Measurements from ENCODE around the gene ADCK1. TPM values are rescaled to one million over a fixed set of nuclear protein-coding genes. Genes with fewer than 3 reads are reported as not detected.
A peak's percentile ranks its signal among the peaks of the same experiment; 100 is the strongest.
"Not testable (repeated sequence)": the region's sequence is repeated elsewhere in the genome, so short reads cannot be mapped to it uniquely, and the experiment has no call there.

ADCK1 gene
- 10 to 100 TPM in 1 of 3 donors, 1 to 10 TPM in 2; 3.8 to 14.7 (median 8.7) TPM for polyA plus RNA-seq

- H3K4me1 Mint-ChIP-seq = peaks cover 12 to 19% of the 10 kb centered on the region in 2 donors
- no peaks in the 10 kb centered on the region for H3K36me3 Mint-ChIP-seq
- H3K27ac Mint-ChIP-seq = peak within 1 kb of the TSS; percentile 70 to 90 (median 83)
- peak within 1 kb of the TSS; percentile 81 to 87 (median 86) for H3K4me3 Mint-ChIP-seq
- no peaks in the 10 kb centered on the region for H3K27me3 Mint-ChIP-seq (ENCODE audit: low read depth in 3 of 3)
- DNase-seq = peak; percentile 80 to 81 (median 80)
- no peaks in the 10 kb centered on the region for H3K9me3 Mint-ChIP-seq
Observed at GRCh38 chr14:77799863-77800730, at the start of gene ADCK1. ADCK1 (plus strand) TSS chr14:77800109; CDS start chr14:77818979, 18,870 bp downstream.

- Mint-ChIP-seq H3K9me3 (no peaks in the 10 kb centered on the region), H3K4me3 (no peak overlapping the region), H3K4me1 (peaks cover 23 to 67% of the 10 kb centered on the region in 2 donors), H3K36me3 (peaks cover 8 to 31% (median 15%) of the 10 kb centered on the region in 3 donors), H3K27me3 (ENCODE audit: low read depth in 3 of 3) (no peaks in the 10 kb centered on the region), H3K27ac (no peak overlapping the region)
- no peak for DNase-seq
Observed at GRCh38 chr14:77752266-77752665, 47.6 kb upstream of the ADCK1 start.

GRCh38 chr14:77752799-77753516, 47.0 kb upstream of the ADCK1 start:
- Mint-ChIP-seq H3K27ac (peak overlapping the region in 2 of 6 donors; percentile 16 to 35), H3K4me3 (no peak overlapping the region), H3K36me3 (peaks cover 8 to 31% (median 15%) of the 10 kb centered on the region in 3 donors), H3K4me1 (peaks cover 29 to 74% of the 10 kb centered on the region in 2 donors), H3K9me3 (no peaks in the 10 kb centered on the region), H3K27me3 (ENCODE audit: low read depth in 3 of 3) (no peaks in the 10 kb centered on the region)
- DNase-seq = no peak

- no peaks in the 10 kb centered on the region for H3K9me3 Mint-ChIP-seq
- H3K4me3 Mint-ChIP-seq = peak within 1 kb of the TSS; percentile 94 to 99 (median 96)
- peaks cover 0 to 7% (median 7%) of the 10 kb centered on the region in 3 donors for H3K27me3 Mint-ChIP-seq (ENCODE audit: low read depth in 3 of 3)
Observed at GRCh38 chr14:77760381-77761204, 39.3 kb upstream of the ADCK1 start, which contains the start of gene SNW1. SNW1 (minus strand) TSS chr14:77761156; CDS start chr14:77761127, 29 bp downstream.

GRCh38 chr14:77761205-77761931, 38.5 kb upstream of the ADCK1 start:
- no peaks in the 10 kb centered on the region for H3K9me3 Mint-ChIP-seq

More at GRCh38 chr14:77760381-77761204, 39.3 kb upstream of the ADCK1 start, which contains the start of gene SNW1:
- H3K27ac Mint-ChIP-seq = peak within 1 kb of the TSS; percentile 97 to 99 (median 98)
- H3K4me1 Mint-ChIP-seq = peaks cover 42 to 62% of the 10 kb centered on the region in 2 donors
- peak; percentile 88 to 90 (median 90) for DNase-seq
- peaks cover 0 to 4% (median 0%) of the 10 kb centered on the region in 3 donors for H3K36me3 Mint-ChIP-seq

GRCh38 chr14:77763316-77763715, 36.6 kb upstream of the ADCK1 start:
- Mint-ChIP-seq H3K4me3 (no peak overlapping the region), H3K9me3 (no peaks in the 10 kb centered on the region), H3K27me3 (ENCODE audit: low read depth in 3 of 3) (peaks cover 0 to 7% (median 7%) of the 10 kb centered on the region in 3 donors), H3K4me1 (peaks cover 29 to 36% of the 10 kb centered on the region in 2 donors), H3K27ac (no peak overlapping the region), H3K36me3 (peaks cover 0 to 4% (median 0%) of the 10 kb centered on the region in 3 donors)
- no peak for DNase-seq

More at GRCh38 chr14:77761205-77761931, 38.5 kb upstream of the ADCK1 start:
- Mint-ChIP-seq H3K36me3 (peaks cover 0 to 4% (median 0%) of the 10 kb centered on the region in 3 donors), H3K27ac (peak overlapping the region; percentile 97 to 99 (median 98)), H3K4me1 (peaks cover 37 to 56% of the 10 kb centered on the region in 2 donors), H3K27me3 (ENCODE audit: low read depth in 3 of 3) (peaks cover 0 to 7% (median 7%) of the 10 kb centered on the region in 3 donors), H3K4me3 (peak overlapping the region; percentile 94 to 99 (median 96))
- DNase-seq = no peak

DNA sequence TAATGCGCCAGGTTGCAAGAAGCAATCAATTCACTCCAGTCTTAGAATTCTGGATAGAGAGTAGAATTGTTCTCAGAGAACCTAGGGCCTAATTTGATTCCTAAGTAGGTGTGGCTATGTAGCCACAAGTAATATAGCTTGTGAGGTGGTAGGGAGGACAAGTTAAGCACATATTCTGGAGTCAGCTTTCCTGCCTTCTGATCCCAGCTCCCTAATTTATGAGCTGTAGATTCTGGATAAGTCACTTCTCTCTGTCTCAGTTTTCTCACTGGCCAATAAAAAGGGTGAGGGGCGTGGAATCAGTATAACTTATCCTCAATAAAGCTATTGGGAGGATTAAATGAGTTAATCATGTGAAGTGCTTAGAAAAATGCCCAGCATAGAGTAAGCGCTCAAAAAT, 35.9 kb upstream of the ADCK1 start:
- H3K36me3 Mint-ChIP-seq = peaks cover 0 to 4% (median 0%) of the 10 kb centered on the region in 3 donors
- no peak overlapping the region for H3K4me3 Mint-ChIP-seq
- peaks cover 0 to 7% (median 7%) of the 10 kb centered on the region in 3 donors for H3K27me3 Mint-ChIP-seq (ENCODE audit: low read depth in 3 of 3)
- no peak overlapping the region for H3K27ac Mint-ChIP-seq
- no peaks in the 10 kb centered on the region for H3K9me3 Mint-ChIP-seq
- DNase-seq = no peak
- peaks cover 22 to 30% of the 10 kb centered on the region in 2 donors for H3K4me1 Mint-ChIP-seq

- H3K9me3 Mint-ChIP-seq; H3K27ac Mint-ChIP-seq; DNase-seq; H3K36me3 Mint-ChIP-seq; H3K4me3 Mint-ChIP-seq; H3K4me1 Mint-ChIP-seq; H3K27me3 Mint-ChIP-seq (ENCODE audit: low read depth in 3 of 3): not testable (repeated sequence)
Observed at GRCh38 chr14:77768442-77769069, 31.4 kb upstream of the ADCK1 start.

DNA sequence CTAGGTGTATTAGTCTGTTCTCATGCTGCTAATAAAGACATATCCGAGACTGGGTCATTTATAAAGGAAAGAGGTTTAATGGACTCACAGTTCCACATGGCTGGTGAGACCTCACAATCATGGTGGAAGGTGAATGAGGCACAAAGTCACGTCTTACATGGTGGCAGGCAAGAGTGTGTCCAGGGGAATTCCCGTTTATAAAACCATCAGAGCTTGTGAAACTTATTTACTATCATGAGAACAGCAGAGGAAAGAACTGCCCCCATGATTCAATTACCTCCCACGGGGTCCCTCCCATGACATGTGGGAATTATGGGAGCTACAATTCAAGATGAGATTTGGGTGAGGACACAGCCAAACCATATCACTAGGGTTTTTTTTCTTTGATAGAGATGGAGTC, 25.9 kb upstream of the ADCK1 start:
- H3K27ac Mint-ChIP-seq; H3K27me3 Mint-ChIP-seq (ENCODE audit: low read depth in 3 of 3): not testable (repeated sequence)

DNA sequence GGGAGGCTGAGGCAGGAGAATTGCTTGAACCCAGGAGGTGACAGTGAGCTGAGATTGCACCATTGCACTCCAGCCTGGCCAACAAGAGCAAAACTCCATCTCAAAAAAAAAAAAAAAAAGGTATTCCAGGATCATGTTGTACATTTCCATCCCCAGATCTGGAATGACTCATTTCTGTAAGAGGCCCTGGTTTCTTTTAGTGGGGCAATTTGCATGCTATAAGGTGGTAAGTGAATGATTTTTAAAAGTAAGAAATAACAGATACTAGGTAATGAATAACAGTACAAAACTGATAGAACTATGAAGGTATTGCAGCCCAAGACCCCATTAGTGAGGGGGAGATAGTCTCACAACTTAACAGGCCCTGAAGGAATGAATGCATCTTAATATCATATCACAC, 17.7 kb upstream of the ADCK1 start:
- H3K4me3 Mint-ChIP-seq = no peak overlapping the region
- peaks cover 0 to 2% (median 0%) of the 10 kb centered on the region in 3 donors for H3K27me3 Mint-ChIP-seq (ENCODE audit: low read depth in 3 of 3)
- no peak for DNase-seq
- no peaks in the 10 kb centered on the region for H3K9me3 Mint-ChIP-seq
- no peaks in the 10 kb centered on the region for H3K4me1 Mint-ChIP-seq
- no peak overlapping the region for H3K27ac Mint-ChIP-seq
- no peaks in the 10 kb centered on the region for H3K36me3 Mint-ChIP-seq

More for the DNA sequence above, 25.9 kb upstream of the ADCK1 start:
- H3K36me3 Mint-ChIP-seq, DNase-seq, H3K4me3 Mint-ChIP-seq, H3K4me1 Mint-ChIP-seq, H3K9me3 Mint-ChIP-seq: not testable (repeated sequence)

GRCh38 chr14:77786148-77786547, 13.8 kb upstream of the ADCK1 start:
- H3K36me3 Mint-ChIP-seq = no peaks in the 10 kb centered on the region

DNA sequence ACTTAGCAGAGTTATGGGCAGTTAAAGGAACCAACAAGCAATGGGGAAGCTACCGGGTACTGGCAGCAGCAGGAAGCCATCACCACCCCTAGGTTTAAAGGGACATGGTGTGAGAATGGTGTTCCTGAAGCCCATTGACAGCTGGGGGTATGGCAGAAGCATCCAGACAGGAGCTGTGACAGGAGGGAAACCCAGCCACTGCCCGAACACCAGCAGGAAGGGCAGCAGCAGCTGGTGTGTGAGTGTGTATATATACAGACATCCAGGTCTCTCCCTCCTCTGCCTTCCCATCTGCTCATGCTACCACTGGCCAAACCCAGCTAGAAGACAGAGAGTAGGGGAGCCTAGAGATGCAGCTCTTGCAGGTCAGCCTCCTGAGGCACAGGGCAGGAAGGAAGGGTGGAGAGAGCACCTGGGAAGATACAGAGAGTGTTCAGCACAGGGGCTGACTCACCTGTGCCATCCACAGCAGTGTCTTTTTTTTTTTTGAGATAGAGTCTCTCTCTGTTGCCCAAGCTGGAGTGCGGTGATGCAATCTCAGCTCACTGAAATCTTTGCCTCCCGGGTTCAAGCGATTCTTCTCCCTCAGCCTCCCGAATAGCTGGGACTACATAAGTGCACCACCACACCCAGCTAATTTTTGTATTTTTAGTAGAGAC, 9.2 kb upstream of the ADCK1 start:
- Mint-ChIP-seq H3K36me3 (no peaks in the 10 kb centered on the region), H3K4me1 (no peaks in the 10 kb centered on the region), H3K27me3 (ENCODE audit: low read depth in 3 of 3) (peaks cover 3 to 6% (median 4%) of the 10 kb centered on the region in 3 donors), H3K4me3 (no peak overlapping the region), H3K27ac (no peak overlapping the region), H3K9me3 (no peaks in the 10 kb centered on the region)
- DNase-seq = no peak

More at GRCh38 chr14:77786148-77786547, 13.8 kb upstream of the ADCK1 start:
- Mint-ChIP-seq H3K27ac (no peak overlapping the region), H3K4me1 (no peaks in the 10 kb centered on the region), H3K27me3 (ENCODE audit: low read depth in 3 of 3) (peaks cover 0 to 3% (median 3%) of the 10 kb centered on the region in 3 donors), H3K9me3 (no peaks in the 10 kb centered on the region), H3K4me3 (no peak overlapping the region)
- DNase-seq = no peak
